ENCODE results near the gene ASGR1.

- TF ChIP-seq CTCF (IDR thresholded peaks at IDR 0.05) = peak; percentile 35
- no peak for TF ChIP-seq ZFX (IDR thresholded peaks at IDR 0.05; ENCODE audit: borderline replicate concordance)
Observed at GRCh38 chr17:7186241-7186640, 7.1 kb upstream of the ASGR1 start.

Data from 22Rv1 (cell line).